Aortic smooth muscle cell (primary cell): ENCODE measurements around the gene TINCR. TPM values are rescaled to one million over a fixed set of nuclear protein-coding genes. Genes with fewer than 3 reads are reported as not detected.

Experiments used
- total RNA-seq: library from RNA; depleted of rRNA; stranded (reverse); fragments of >200 nt; gene quantifications from 2 replicates; pipeline ENCODE4 v1.2.3, GENCODE V29; 2014

The TINCR gene
- total RNA-seq = 0.12 TPM in 1 of 2 replicates, not detected in the other

GRCh38 chr19:5567360-5567969, at the start of gene TINCR:
TINCR (minus strand) TSS chr19:5567953.

Other genes starting within 250 kb of the TINCR start
- gene PTPRS, start 227.1 kb downstream of the TINCR start, total RNA-seq = 92.6 and 110 TPM in 2 replicates
- not detected in 2 replicates for gene ZNRF4, start 112.5 kb downstream of the TINCR start, total RNA-seq
- 32.4 and 32.9 TPM in 2 replicates for gene SAFB2, start 54.8 kb upstream of the TINCR start, total RNA-seq
- gene SAFB, start 55.1 kb upstream of the TINCR start, total RNA-seq = 39.4 and 56.7 TPM in 2 replicates
- 43.5 and 51.8 TPM in 2 replicates for gene MICOS13, start 112.6 kb upstream of the TINCR start, total RNA-seq
- gene HSD11B1L, start 113.1 kb upstream of the TINCR start, total RNA-seq = 9.1 and 9.6 TPM in 2 replicates
- gene RPL36, start 122.3 kb upstream of the TINCR start, total RNA-seq = 348 and 461 TPM in 2 replicates
- gene LONP1, start 152.2 kb upstream of the TINCR start, total RNA-seq = 59.6 and 81.6 TPM in 2 replicates
- not detected in 2 replicates for gene CATSPERD, start 152.7 kb upstream of the TINCR start, total RNA-seq
- 0.26 and 0.37 TPM in 2 replicates for gene PRR22, start 216.8 kb upstream of the TINCR start, total RNA-seq
- gene DUS3L, start 223.2 kb upstream of the TINCR start, total RNA-seq = 18.8 and 25.2 TPM in 2 replicates
- not detected in 2 replicates for gene NRTN, start 237.1 kb upstream of the TINCR start, total RNA-seq